GM23248 (cell line): Measurements from ENCODE around the gene UFM1.
"Not testable (repeated sequence)": the region's sequence is repeated elsewhere in the genome, so short reads cannot be mapped to it uniquely, and the experiment has no call there.

Source experiments
- EZH2 ChIP-seq: fragments of 200-600 bp; sonication (generic); IDR thresholded peaks from 2 replicates; pipeline ENCODE4 v1.6.1; 2018; ENCODE audit warnings: antibody characterized with exemption, mild to moderate bottlenecking; ENCODE audit not compliant: insufficient read depth, poor library complexity, severe bottlenecking
- EZH2phosphoT487 ChIP-seq: fragments of 200-600 bp; sonication (generic); IDR thresholded peaks from 2 replicates; pipeline ENCODE4 v1.6.1; 2018; ENCODE audit warnings: antibody characterized with exemption, moderate library complexity, mild to moderate bottlenecking, low read depth; ENCODE audit not compliant: insufficient read depth

- not testable (repeated sequence) for TF ChIP-seq EZH2, EZH2phosphoT487
Observed at GRCh38 chr13:38370096-38370495, 20.4 kb downstream of the UFM1 start.
